K562 (cell line): Measurements from ENCODE around the gene MPND.

Source experiments
- E2F6 ChIP-seq, 2 experiments: IDR thresholded peaks; 2 replicates each; pipeline ENCODE4 v1.6.1; 2011; ENCODE audit warnings: borderline replicate concordance in 1 of 2, control low read depth in 1 of 2, low read depth in 1 of 2, low read length in 1 of 2, mild to moderate bottlenecking in 1 of 2, mixed read lengths in 1 of 2, moderate library complexity in 1 of 2; ENCODE audit not compliant: insufficient read depth in 1 of 2, insufficient read length in 1 of 2, poor library complexity in 1 of 2, severe bottlenecking in 1 of 2; ENCODE audit errors: extremely low read depth in 1 of 2
- HDAC2 ChIP-seq: fragments of 450-650 bp; IDR thresholded peaks from 2 replicates; pipeline ENCODE4 v1.6.1; 2016; ENCODE audit warnings: mild to moderate bottlenecking
- HIVEP1 ChIP-seq: fragments of 250-450 bp; sonication (Bioruptor Pico); IDR thresholded peaks from 2 replicates; pipeline ENCODE4 v1.4.0; 2020; ENCODE audit warnings: mild to moderate bottlenecking
- NBN ChIP-seq: fragments of 450-650 bp; IDR thresholded peaks from 2 replicates; pipeline ENCODE4 v1.6.1; 2016; ENCODE audit warnings: low read depth, mild to moderate bottlenecking
- TF ChIP-seq, protein P1 (sequence below), 3 experiments: IDR thresholded peaks in 2 of 3; conservative IDR thresholded peaks in 1 of 3; 2 replicates each; pipeline ENCODE4 v1.5.1; 2011 to 2012; ENCODE audit warnings: low read length in 3 of 3, mild to moderate bottlenecking in 3 of 3, control low read depth in 2 of 3, improper control_type of control experiment in 1 of 3, inconsistent platforms in 1 of 3, low read depth in 1 of 3, mixed read lengths in 1 of 3, moderate library complexity in 1 of 3; ENCODE audit not compliant: insufficient read depth in 2 of 3

- TF ChIP-seq HDAC2 (no peak), NBN (no peak), E2F6 (IDR thresholded peaks at IDR 0.05; ENCODE audit: borderline replicate concordance in 1 of 2, extremely low read depth in 1 of 2, insufficient read depth in 1 of 2, insufficient read length in 1 of 2, low read depth in 1 of 2, low read length in 1 of 2, poor library complexity in 1 of 2, severe bottlenecking in 1 of 2) (no peak), HIVEP1 (CRISPR knock-in tag) (no peak)
- TF ChIP-seq, protein P1, sequence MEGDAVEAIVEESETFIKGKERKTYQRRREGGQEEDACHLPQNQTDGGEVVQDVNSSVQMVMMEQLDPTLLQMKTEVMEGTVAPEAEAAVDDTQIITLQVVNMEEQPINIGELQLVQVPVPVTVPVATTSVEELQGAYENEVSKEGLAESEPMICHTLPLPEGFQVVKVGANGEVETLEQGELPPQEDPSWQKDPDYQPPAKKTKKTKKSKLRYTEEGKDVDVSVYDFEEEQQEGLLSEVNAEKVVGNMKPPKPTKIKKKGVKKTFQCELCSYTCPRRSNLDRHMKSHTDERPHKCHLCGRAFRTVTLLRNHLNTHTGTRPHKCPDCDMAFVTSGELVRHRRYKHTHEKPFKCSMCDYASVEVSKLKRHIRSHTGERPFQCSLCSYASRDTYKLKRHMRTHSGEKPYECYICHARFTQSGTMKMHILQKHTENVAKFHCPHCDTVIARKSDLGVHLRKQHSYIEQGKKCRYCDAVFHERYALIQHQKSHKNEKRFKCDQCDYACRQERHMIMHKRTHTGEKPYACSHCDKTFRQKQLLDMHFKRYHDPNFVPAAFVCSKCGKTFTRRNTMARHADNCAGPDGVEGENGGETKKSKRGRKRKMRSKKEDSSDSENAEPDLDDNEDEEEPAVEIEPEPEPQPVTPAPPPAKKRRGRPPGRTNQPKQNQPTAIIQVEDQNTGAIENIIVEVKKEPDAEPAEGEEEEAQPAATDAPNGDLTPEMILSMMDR (IDR thresholded peaks at IDR 0.05 in 2 of 3, conservative IDR thresholded peaks at IDR 0.05 in 1 of 3; ENCODE audit: insufficient read depth in 2 of 3, low read depth in 1 of 3, low read length in 3 of 3), result no peak
Observed at GRCh38 chr19:4390567-4391305, 47.4 kb downstream of the MPND start.
